HG02943 (cell line): ENCODE data around the gene SUZ12.
"Not testable (repeated sequence)": the region's sequence is repeated elsewhere in the genome, so short reads cannot be mapped to it uniquely, and the experiment has no call there.

ENCODE experiments used
- ATAC-seq: cut with Tn5 transposase; IDR thresholded peaks from one replicate; pipeline ENCODE4 v1.9.1; 2021; ENCODE audit warnings: mild to moderate bottlenecking, low read depth, moderate library complexity; ENCODE audit not compliant: unreplicated experiment

SUZ12 gene

DNA sequence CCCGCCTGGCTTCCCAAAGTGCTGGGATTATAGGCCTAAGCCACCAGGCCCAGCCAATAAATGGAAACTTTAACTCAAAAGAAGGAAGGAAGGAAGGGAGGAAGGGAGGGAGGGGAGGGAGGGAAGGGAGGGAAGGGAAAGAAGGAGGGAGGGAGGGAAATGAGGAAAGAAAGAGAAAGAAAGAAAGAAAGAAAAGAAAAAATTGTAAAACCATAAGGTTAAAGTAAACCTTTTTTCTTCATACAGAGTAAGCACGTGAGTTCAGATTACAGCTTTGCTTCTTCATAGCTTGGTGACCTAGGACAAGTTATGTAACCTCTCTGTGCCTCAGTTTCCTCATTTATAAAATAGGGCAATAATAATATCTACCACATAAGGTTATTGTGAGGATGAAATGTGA lies 96.4 kb downstream of the SUZ12 start:
- no peak for ATAC-seq

DNA sequence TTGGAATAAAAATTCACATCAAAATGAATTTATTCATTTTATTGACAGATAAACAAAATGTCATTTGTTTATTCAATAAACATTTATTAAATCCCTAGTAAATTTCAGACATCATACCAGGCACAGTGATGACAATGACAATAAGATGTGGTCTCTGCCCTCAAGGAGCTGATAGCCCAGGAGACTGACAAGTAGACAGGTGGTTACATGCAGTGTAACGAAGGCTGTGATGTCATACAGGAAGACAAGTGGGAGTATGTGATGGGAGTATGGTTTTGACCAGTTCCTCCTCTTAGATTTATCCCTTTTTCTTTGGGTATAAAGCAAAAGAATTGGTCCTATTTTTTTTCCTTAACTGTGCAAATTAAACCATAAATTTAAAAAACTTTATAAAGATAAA lies 97.0 kb downstream of the SUZ12 start:
- ATAC-seq: not testable (repeated sequence)

DNA sequence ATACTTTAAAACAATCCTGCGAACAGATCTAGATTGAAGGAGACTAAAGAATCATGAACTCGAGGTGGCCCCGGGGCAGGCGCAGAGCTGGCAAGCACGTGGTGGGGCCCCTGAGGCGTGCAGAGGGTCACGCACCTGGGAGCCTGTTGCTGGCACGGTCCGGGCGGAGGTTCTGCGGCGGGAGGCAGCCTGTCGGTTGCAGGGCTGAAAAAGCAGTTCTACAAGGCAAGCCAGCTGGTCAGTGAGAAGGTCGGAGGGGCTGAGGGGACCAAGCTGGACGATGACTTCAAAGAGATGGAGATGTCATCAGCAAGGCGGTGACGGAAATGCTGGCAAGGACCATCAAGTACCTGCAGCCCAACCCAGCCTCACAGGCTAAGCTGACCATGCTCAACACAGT lies 103.4 kb downstream of the SUZ12 start:
- ATAC-seq: not testable (repeated sequence)

DNA sequence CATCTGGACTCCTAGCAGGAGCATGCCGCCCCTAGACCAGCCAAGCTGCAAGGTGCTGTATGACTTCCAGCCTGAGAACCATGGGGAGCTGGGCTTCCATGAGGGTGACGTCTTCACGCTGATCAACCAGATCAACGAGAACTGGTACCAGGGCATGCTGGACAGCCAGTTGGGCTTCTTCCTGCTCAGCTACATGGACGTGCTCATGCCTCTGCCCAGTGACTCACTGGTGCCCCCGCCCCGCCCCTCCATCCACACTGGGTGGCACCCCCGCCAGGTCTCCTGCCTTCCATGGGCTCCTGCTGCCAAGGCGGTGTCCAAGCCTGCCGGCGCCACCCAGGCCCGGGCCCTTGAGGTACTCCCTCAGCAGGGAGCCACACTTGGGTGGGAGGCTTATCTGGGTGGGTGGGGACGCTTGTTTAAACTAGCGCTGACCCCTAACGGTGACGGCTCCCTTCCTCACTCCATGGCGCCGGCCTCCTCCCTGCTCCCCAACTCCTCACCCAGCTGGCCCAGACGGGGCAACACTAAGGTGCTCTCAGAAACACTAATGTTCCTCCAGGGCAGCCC lies 104.6 kb downstream of the SUZ12 start:
- not testable (repeated sequence) for ATAC-seq

DNA sequence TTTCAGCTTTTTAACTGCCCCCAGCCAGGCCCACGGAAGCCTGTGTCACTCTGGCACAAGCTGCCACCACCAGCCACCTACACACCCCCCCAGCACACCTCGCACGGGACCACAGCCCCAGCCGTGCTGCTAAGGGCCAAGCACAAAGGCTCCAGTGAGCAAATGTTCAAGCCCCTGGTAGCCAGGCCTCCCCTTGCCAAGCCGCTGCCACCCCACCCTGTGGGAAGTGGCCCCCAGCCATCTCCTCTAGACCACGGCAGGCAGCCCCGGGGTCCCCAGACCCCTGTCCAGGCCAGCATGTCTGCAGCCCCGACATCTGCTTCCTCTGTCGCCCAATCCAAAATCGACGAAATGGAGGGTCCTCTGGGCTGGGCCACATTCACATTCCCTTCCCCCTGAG lies 105.5 kb downstream of the SUZ12 start:
- not testable (repeated sequence) for ATAC-seq

DNA sequence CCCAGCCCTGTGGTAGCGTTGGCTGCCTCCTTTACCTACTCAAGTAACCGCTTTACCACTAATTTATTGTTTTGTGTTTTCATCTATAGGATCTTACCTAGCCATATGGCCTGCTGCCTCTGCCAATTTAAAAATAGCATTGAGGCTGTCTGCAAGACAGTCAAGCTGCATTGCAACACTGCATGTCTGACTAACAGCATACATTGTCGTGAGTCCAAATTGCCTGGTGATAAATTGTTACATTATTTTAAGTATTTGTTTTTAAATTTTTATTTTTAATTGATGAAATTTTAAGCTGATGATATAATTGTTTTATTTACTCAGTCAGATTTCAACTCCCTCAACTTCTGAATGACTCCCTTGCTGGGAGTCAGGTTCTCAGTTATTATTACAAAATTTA lies 108.8 kb downstream of the SUZ12 start:
- ATAC-seq: not testable (repeated sequence)

DNA sequence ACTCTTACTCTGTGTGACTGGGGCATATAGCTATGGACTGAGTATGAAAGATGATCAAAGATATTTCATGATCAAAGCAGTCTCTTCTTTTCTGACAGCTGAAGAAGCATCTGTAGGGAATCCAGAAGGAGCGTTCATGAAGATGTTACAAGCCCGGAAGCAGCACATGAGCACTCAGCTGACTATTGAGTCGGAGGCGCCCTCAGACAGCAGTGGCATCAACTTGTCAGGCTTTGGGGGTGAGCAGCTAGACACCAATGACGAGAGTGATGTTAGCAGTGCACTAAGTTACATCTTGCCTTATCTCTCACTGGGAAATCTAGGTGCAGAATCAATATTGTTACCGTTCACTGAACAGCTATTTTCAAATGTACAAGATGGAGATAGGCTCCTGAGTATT lies 110.9 kb downstream of the SUZ12 start:
- not testable (repeated sequence) for ATAC-seq
